Caki2 (cell line): ENCODE results near the gene HAUS8. TPM values are rescaled to one million over a fixed set of nuclear protein-coding genes. Genes with fewer than 3 reads are reported as not detected.
"Not testable (repeated sequence)": the region's sequence is repeated elsewhere in the genome, so short reads cannot be mapped to it uniquely, and the experiment has no call there.

Experiments used
- DNase-seq: peaks from one replicate; pipeline ENCODE4 v3.0.0-alpha.2; 2015; ENCODE audit warnings: low read depth
- in situ Hi-C: cut with HindIII; loops from 2 replicates; pipeline ENCODE4 v1.10.0; 2016; ENCODE audit warnings: low sequenced_read_pairs, low pct_unique_long_range_greater_than_20kb, mixed read lengths
- total RNA-seq: library from RNA; depleted of rRNA; stranded (reverse); fragments of >200 nt; shearing (Covaris generic); gene quantifications from 2 replicates; pipeline ENCODE4 v1.2.3, GENCODE V29; 2014; ENCODE audit warnings: low replicate concordance

The HAUS8 gene
- total RNA-seq, 1 experiment from 2014 or later: 24.2 TPM

DNA sequence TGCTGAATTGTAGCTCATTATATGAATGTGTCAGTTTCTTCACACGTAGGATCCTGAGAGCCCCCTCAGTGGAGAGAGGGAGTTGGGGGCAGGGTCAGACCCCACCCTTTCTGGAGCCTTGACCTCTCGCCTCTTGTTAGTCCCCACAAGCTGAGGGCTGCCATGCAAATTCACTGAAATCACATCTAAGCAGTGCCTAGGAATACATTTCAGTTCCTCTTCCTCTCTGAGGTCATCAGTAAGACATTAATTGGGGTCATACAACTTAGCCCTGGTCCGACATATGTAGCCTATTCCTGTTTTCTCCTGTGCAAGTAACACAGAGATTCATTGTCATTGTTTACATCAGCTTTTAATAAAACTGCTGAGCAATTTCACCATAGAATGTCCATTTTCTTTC, 30.3 kb upstream of the HAUS8 start:
- DNase-seq: no peak
- in situ Hi-C loops: no loop called here

DNA sequence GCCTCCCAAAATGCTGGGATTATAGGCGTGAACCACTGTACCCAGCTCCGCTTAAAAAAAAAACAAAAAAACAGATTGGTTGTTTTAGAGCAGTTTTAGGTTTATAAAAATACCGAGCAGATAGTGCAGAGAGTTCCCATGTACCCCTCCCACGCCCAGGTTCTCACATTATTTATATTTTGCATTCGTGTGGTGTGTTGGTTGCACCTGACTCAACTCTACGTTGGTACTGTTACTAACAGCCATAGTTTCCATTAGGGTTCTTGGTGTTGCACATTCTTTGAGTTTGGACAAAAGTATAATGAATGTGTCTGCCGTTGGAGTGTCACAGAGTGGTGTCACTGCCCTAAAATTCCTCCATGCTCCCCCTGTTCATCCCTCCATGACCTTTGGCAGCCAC, 29.4 kb upstream of the HAUS8 start:
- DNase-seq: no peak
- in situ Hi-C loops: no loop called here

DNA sequence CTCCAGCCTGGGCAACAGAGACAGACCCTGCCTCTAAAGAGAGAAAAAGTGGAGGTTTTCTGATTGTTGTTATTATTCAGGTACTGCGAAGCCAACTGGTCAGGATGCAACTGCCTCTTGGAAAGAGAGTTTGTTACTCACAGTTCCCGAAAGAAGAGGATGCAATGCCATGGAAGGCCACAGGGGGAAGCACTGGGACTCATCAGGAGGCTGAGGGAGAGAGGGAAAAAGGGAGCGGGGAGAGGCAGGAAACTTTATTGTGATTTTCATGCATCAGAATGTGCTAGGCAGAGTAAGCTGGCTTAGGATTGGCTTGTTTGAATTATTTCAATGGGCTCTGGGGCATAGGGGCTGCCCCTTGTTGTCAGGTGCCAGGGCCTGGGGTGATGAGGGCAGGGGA, 27.9 kb upstream of the HAUS8 start:
- peak; percentile 56 for DNase-seq
- in situ Hi-C loops: no loop called here

DNA sequence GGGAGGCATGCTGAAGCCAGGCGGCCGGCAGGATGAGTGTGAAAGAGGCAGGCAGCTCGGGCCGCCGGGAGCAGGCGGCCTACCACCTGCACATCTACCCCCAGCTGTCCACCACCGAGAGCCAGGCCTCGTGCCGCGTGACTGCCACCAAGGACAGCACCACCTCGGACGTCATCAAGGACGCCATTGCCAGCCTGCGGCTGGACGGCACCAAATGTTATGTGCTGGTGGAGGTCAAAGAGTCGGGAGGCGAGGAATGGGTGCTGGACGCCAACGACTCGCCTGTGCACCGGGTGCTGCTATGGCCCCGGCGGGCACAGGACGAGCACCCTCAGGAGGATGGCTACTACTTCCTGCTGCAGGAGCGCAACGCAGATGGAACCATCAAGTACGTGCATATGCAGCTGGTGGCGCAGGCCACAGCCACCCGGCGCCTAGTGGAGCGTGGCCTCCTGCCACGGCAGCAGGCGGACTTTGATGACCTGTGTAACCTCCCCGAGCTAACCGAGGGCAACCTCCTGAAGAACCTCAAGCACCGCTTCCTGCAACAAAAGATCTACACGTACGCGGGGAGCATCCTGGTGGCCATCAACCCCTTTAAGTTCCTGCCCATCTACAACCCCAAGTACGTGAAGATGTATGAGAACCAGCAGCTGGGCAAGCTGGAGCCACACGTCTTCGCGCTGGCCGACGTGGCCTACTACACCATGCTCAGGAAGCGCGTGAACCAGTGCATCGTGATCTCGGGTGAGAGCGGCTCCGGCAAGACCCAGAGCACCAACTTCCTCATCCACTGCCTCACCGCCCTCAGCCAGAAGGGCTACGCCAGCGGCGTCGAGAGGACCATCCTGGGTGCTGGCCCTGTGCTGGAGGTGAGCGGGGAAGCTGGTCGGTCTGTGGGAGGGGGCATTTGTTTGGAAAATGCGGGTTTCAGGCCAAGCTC, 26.7 kb upstream of the HAUS8 start:
- no peak for DNase-seq
- in situ Hi-C loops: no loop called here

DNA sequence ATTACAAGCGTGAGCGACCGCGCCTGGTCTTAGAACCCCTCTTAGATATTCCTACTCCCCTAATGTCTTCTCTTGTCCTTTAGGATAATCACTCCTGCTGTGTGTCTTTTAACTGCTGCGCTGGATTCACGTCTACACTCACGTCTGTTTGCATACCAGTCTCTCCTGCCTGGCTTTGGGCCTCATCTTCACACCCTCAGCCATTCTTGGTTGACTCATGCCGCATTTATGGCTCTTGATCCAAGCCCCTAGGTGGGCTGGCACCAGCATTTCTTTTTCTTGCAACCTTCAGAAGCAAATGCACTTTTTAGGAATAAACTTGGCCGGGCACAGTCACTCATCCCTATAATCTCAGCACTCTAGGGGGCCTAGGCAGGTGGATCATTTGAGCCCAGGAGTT, 23.1 kb upstream of the HAUS8 start:
- DNase-seq: no peak
- in situ Hi-C loops: no loop called here

DNA sequence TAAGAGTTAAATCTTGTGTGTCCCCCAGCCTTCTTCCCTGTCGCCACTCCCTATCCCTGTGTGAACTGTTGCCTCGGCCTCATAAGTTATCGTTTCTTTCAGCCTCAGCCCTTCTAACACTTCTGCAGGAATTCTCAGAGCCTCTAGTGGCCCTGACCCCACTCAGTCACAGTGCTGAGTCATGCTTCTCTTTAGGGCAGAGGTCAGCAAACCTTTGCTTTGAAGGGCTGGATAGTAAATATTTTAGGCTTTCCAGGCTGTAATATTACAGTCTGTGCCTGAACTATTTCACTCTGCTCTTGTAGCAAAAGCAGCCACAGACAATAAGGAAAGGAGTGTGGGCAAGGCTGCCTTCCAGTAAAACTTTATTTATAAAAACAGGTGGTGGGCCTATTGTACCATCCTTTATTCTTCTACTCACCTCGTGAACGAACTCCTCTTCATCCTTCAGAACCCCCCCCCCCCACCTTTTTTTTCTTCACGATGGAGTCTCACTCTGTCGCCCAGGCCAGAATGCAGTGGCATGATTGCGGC, 22.4 kb upstream of the HAUS8 start:
- DNase-seq: peak; percentile 54
- in situ Hi-C loops: no loop called here

DNA sequence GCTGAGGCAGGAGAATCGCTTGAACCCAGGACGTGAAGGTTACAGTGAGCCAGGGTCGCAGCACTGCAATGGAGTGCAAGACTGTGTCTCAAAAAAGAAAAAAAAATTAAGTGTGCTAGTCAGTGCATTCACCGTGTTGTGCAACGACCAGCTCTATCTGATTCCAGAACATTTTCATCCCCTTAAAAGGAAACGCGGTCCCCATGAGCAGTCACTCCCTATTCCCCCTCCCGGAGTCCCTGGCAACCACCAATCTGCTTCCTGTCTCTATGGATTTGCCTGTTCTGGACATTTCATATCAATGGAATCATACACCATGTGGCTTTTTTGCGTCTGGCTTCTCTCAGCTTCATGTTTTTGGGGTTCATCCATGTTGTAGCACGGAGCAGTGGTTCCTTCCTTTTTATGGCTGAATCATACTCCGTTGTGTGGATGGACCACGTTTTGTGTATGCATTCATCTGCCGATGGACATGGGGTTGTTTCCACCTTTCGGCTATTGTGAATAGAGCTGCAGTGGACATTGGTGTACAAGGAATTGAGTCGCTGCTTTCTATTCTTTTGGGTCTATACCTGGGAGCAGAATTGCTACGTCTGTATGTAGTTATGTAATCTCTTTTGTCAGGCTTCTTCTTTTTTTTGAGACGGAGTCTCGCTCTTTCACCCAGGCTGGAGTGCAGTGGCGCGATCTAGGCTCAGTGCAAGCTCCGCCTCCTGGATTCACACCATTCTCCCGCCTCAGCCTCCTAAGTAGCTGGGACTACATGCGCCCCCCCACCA, 20.1 kb upstream of the HAUS8 start:
- in situ Hi-C loops: no loop called here
- no peak for DNase-seq

DNA sequence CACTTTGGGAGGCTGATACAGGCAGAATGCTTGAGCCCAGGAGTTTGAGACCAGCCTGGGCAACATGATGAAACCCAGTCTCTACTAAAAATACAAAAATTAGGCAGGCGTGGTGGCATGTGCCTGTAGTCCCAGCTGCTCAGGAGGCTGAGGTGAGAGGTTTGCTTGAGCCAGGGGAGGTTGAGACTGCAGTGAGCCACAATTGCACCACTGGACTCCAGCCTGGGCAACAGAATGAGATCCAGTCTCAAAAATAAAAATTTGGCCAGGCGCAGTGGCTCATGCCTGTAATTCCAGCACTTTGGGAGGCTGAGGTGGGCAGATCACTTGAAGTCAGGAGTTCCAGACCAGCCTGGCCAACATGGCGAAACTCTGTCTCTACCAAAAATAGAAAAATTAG, 19.4 kb upstream of the HAUS8 start:
- in situ Hi-C loops, DNase-seq: not testable (repeated sequence)

DNA sequence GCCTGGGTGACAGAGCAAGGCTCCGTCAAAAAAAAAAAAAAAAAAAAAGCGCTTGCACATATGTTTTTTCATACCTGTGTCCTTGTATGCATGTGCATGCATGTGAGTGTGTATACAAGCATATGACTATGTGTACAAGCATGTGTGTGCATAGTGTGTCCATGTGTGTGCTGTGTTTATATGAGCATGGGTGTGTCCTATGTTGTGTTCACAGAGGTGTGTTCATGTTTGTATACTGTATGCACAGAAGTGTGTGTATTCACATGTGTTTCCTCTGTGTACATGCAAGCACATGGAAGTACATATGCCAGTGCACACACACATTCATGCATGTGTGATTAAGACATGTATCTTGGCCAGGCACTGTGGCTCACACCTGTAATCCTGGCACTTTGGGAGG, 17.4 kb upstream of the HAUS8 start:
- DNase-seq: no peak
- in situ Hi-C loops: no loop called here

DNA sequence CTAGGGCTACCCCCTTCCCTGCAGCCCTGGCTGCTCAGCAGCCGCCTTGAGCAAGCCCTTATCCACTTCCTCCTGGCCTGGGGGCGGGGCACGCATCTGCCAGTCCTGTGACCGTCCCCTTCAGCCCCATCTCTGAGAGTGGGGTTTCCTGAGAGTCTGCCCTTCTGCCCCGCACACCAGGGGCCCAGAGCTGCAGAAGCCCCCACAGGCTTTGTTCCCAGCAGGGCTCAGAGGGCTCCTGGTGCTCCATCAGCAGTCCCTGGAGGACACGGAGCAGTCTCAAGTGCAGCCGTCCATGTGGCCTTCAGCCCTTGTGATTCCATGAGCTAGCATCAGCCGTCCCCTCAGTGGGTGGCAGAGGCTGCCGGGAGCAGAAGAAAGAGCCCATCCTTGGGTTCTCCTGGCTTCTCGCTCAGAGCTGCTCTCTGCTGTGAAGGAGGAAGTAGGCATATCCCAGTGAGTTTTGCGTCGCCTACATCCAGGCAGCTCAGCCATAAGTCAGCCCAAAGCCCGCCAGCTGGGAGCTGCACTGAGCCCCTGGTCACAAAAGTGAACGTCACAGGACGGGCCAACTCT, 16.6 kb upstream of the HAUS8 start:
- DNase-seq: no peak

DNA sequence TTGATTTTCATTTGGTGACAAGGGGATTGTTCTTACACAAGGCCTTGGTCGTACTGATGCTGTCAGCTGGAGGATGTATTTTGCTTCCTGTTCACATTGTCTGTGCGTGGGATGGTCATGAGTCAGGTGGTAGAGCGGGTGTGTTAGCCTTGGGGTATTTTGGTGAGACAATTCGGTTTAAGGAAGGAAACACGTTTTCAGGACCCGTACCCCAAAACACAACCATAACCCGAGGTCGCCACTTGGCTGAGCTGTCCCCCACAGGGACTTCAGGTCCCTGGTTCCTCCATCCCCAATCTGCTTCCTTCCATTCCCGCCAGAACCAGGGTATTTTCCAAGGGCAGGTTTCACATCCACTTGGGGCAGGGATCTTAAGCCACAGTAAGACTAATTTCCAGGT, 15.3 kb upstream of the HAUS8 start:
- in situ Hi-C loops: no loop called here
- DNase-seq: no peak

More for the DNA sequence above, 16.6 kb upstream of the HAUS8 start:
- in situ Hi-C loops: no loop called here

DNA sequence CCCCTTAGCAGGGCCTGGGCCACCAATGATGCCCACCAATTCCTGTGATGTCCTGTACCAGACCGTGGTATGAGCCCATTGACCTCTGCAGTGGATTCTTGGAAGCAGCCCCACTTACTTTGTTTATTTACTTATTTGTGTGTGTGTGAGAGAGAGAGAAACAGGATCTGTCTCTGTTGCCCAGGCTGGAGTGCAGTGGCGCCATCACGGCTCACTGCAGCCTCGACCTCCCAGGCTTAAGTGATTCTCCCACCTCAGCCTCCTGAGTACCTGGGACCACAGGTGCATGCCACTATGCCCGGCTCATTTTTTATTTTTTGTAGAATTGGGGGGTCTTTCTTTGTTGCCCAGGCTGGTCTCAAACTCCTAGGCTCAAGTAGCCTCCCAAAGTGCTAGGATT, 13.3 kb upstream of the HAUS8 start:
- no peak for DNase-seq
- in situ Hi-C loops: no loop called here

DNA sequence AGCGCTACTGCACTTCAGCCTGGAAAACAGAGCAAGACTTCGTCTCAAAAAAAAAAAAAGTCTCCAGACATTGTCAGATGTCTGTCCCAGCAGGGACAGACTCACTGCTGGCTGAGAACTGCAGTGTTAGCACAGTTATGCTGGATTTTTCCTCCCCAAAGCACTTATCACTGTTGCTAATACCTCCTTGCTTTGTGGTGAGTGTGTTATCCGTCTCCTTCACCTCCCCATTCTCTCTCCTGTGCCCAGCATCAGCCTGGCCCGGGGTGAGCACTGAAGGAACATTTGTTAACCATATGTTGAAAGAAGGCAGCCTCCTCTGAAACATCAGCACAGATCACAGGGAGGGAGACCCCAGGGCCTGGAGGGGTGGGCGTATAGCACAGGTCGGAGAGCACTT, 11.6 kb upstream of the HAUS8 start:
- in situ Hi-C loops: no loop called here
- DNase-seq: no peak

DNA sequence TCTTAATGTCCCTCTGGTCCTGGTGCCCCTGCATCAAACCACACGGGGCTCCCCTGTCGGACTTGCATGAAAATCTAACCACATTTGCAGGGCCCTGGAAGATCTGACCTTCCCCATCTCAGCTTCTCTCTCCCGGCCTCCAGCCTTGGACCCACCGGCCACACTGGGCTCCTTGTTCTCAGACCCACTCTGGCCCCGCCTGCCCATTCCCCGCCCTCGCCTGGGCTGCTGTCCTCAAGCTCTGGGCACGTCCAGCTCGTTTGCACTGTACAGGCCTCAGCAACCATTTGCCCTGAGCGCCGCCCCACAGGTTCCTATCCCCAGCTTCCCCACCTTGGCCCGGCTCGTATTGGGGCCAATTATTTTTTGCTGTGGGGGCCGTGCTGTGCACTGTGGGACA, 10.9 kb upstream of the HAUS8 start:
- in situ Hi-C loops: no loop called here

DNA sequence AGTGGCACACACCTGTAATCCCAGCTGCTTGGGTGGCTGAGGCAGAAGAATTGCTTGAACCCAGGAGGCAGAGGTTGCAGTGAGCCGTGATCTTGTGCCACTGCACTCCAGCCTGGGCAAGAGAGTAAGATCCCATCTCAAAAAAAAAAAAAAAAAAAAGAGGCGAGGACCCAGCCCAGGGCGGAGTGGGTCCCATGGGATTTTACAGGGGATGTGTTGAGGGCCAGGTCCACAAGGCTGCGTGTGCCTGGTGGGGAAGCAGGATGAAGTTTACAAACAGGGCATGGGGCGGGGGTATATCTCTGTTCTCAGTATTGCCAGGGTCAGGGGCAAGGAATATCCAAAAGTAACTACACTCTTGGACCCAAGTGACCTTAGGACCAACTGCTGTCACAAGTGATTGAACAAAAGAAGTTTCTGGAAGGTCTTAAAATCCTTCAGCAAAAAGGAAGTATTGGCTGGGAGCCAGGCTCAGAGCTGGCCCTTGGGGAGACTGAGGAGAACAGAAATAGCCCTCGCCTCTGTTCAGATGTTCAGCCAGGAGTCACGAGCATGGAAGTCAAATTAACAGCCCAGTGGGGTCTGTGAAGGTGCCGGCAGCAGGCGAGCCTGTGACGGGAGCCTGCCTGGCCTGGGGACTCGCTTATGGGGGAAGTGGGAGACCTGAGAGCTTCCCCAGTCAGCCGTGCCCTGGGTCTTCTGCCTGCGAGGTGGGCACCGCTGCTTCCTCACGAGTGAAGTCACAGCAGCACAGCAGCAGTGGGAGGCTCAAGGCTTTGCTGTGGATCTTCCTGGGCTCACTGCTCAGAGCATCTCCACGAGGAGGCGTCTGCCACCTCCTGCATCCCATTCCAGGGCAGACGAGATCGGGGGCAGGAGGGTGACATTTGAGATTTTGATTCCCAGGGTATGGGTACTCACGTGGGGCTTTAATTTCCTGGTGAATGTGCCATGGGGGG, 6.7 kb upstream of the HAUS8 start:
- DNase-seq: no peak
- in situ Hi-C loops: no loop called here

More for the DNA sequence above, 10.9 kb upstream of the HAUS8 start:
- DNase-seq: no peak

DNA sequence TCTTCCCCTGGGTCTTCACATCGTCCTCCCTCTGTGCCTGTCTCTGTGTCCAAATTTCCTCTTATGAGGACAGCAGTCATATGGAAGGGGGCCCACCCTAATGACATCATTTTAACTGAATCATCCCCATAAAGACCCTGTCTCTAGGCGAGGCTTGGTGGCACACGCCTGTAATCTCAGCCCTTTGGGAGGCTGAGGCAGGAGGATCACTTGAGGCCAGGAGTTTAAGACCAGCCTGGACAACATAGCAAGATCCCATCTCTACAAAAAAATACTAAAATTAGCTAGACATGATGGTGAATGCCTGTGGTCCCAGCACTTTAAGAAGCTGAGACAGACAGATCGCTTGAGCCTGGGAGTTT, 5.2 kb upstream of the HAUS8 start:
- in situ Hi-C loops: no loop called here

DNA sequence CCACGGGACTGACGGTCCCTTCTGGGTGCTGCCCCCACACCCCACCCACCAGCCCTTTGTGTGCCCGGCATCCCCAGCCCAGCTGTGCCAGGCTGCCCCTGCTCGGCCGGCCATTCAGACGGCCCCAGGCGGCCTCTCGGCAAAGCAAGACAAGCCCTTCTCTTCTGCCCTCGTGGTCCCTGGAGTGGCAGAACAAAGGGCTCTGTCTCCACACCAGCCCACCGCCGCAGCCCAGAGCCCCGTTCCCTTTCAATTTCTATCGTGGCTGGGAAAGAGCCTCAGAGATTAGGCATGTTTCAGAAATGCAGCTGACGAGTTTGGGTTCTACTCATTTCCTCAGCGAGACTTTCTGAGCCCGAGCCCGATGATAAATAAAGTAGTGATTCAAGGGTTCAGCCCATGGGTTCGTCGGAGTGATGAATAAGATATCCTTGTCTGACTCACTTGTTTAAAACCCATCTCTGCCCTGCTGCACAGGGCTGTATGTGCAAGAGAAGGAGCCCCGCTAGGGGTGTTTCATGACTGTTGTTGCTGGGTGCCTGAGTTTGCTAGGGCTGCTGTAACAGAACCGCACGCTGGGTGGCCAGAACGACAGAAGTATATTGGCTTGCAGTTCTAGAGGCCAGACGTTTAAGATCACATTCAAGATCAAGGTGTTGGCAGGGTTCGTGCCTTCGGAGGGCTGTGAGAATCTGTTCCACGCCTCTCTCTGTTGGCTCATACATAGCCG, 4.6 kb upstream of the HAUS8 start:
- peak; percentile 93 for DNase-seq
- in situ Hi-C loops: no loop called here

More for the DNA sequence above, 5.2 kb upstream of the HAUS8 start:
- DNase-seq: no peak
